Right atrium auricular region (tissue), 2 donors: ENCODE results near the gene RAB3A. TPM values are rescaled to one million over a fixed set of nuclear protein-coding genes. Genes with fewer than 3 reads are reported as not detected.
A peak's percentile ranks its signal among the peaks of the same experiment; 100 is the strongest.
"Not testable (repeated sequence)": the region's sequence is repeated elsewhere in the genome, so short reads cannot be mapped to it uniquely, and the experiment has no call there.

Source experiments
- DNase-seq: peaks from one replicate; pipeline ENCODE4 v3.0.0-alpha.2; 2019; ENCODE audit warnings: low spot score
- H3K27ac ChIP-seq, 2 donors: fragments of 200-600 bp; sonication (generic); 1 replicate in 1 of 2; 2 replicates in 1 of 2; pipeline ENCODE4 v1.5.1; 2016 to 2019
- H3K27me3 ChIP-seq, 2 donors: fragments of 200-600 bp; sonication (generic); one replicate each; pipeline versions ENCODE4 v1.5.1 to v1.6.0; 2017 to 2019
- H3K36me3 ChIP-seq: fragments of 200-600 bp; sonication (generic); one replicate; pipeline ENCODE4 v1.5.1; 2016
- H3K4me1 ChIP-seq, 2 donors: fragments of 200-600 bp; sonication (generic); one replicate each; pipeline versions ENCODE4 v1.5.1 to v1.6.0; 2017 to 2019
- H3K4me3 ChIP-seq, 2 donors: fragments of 200-600 bp; sonication (generic); 1 replicate in 1 of 2; 2 replicates in 1 of 2; pipeline ENCODE4 v1.5.1; 2017 to 2019; ENCODE audit warnings: mild to moderate bottlenecking in 1 of 2, moderate library complexity in 1 of 2
- H3K9me3 ChIP-seq, 2 donors: fragments of 200-600 bp; sonication (generic); one replicate each; pipeline ENCODE4 v1.5.1; 2019
- total RNA-seq, 2 donors: library from RNA; depleted of rRNA; stranded (reverse); fragments of >200 nt; gene quantifications; one replicate each; pipeline ENCODE4 v1.1.0, GENCODE V29; 2016
- TF ChIP-seq, protein P1 (sequence below), 2 donors: fragments of 200-600 bp; sonication (generic); IDR thresholded peaks; one replicate each; pipeline ENCODE4 v1.5.1; 2019; ENCODE audit warnings: antibody characterized with exemption in 2 of 2

The RAB3A gene
- total RNA-seq, 2 donors from 2014 or later, result 8.6 to 27.0 TPM

DNA sequence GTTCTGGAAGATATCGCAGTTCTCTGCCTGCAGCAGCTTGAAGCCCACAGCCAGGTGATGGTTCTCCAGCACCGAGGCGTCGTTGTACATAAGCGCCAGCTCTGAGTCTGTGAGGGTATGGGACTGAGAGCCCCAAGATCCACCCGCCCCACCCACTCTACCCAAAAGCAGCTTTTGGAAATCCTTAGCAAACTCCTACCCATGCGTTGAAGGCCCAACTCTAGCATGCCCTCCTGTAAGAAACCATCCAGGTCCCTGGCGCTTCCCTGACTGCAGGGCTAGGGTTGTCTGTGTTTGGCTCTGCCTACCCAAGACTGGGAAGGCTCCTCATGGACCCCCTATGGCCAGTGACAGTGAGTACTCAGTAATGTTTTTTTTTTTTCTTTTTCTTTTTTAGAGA is 12.9 kb upstream of the RAB3A start:
- Histone ChIP-seq H3K27me3 (no peaks in the 10 kb centered on the region), H3K36me3 (no peaks in the 10 kb centered on the region), H3K4me3 (no peak overlapping the region), H3K4me1 (no peaks in the 10 kb centered on the region), H3K9me3 (no peaks in the 10 kb centered on the region), H3K27ac (no peak overlapping the region)
- TF ChIP-seq, protein P1, sequence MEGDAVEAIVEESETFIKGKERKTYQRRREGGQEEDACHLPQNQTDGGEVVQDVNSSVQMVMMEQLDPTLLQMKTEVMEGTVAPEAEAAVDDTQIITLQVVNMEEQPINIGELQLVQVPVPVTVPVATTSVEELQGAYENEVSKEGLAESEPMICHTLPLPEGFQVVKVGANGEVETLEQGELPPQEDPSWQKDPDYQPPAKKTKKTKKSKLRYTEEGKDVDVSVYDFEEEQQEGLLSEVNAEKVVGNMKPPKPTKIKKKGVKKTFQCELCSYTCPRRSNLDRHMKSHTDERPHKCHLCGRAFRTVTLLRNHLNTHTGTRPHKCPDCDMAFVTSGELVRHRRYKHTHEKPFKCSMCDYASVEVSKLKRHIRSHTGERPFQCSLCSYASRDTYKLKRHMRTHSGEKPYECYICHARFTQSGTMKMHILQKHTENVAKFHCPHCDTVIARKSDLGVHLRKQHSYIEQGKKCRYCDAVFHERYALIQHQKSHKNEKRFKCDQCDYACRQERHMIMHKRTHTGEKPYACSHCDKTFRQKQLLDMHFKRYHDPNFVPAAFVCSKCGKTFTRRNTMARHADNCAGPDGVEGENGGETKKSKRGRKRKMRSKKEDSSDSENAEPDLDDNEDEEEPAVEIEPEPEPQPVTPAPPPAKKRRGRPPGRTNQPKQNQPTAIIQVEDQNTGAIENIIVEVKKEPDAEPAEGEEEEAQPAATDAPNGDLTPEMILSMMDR (IDR thresholded peaks at IDR 0.05), result no peak
- DNase-seq, result no peak

GRCh38 chr19:18214779-18215433 is 11.1 kb upstream of the RAB3A start:
- TF ChIP-seq, protein P1 (IDR thresholded peaks at IDR 0.05), result no peak
- no peak overlapping the region for H3K27ac ChIP-seq
- H3K27me3 ChIP-seq, result no peaks in the 10 kb centered on the region
- H3K4me1 ChIP-seq, result no peaks in the 10 kb centered on the region
- no peak for DNase-seq
- no peak overlapping the region for H3K4me3 ChIP-seq
- H3K9me3 ChIP-seq, result no peaks in the 10 kb centered on the region
- H3K36me3 ChIP-seq, result no peaks in the 10 kb centered on the region

GRCh38 chr19:18211683-18212082 is 7.8 kb upstream of the RAB3A start:
- Histone ChIP-seq H3K9me3 (no peaks in the 10 kb centered on the region), H3K4me1 (peaks cover 0 to 7% of the 10 kb centered on the region in 2 donors), H3K27me3 (no peaks in the 10 kb centered on the region), H3K27ac (no peak overlapping the region), H3K36me3 (no peaks in the 10 kb centered on the region), H3K4me3 (no peak overlapping the region)
- DNase-seq, result no peak
- TF ChIP-seq, protein P1 (IDR thresholded peaks at IDR 0.05), result no peak

GRCh38 chr19:18209912-18210311 is 6.1 kb upstream of the RAB3A start:
- H3K36me3 ChIP-seq, H3K9me3 ChIP-seq, H3K27ac ChIP-seq, H3K27me3 ChIP-seq, DNase-seq, H3K4me3 ChIP-seq: not testable (repeated sequence)
- peaks cover 0 to 16% of the 10 kb centered on the region in 2 donors for H3K4me1 ChIP-seq

DNA sequence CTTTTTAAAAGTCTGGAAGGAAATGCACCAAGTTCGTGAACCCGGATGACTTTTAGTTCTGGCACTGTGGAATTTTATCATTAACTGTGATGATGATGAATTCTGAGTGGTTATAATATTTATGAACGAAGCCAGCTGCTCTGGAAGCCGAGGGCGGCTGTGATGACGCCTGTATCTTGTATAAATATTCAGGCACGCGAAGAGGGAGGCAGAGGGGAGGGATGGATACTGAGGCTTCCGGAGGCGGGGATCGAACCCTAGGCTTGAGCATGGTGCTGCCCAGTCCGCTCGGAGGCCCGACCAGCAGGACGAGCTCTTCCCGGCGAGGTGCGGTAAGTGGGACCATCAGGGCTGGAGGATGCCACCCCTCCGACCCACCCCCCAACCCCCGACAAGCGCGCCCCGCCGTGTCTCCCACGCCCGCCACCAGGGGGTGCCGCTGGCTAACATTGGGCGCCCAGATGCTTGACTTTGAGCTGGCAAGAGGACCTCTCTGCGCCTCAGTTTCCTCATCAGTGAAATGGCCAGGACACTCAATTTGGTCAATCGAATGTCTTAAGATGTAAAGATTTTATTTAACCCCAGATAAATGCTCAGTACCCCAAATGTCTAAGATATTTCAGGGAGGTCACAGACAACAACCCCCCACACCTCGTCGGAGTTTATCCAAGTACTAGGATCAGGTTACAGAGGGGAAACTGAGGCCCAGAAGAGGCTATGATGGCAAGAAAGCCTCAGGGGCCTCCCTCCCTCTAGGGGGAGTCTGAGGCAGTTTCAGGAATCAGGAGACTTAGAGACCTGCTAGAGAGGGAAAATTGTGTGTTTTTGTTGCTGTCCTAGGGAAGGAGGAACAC is 4.5 kb upstream of the RAB3A start:
- Histone ChIP-seq H3K36me3 (no peaks in the 10 kb centered on the region), H3K4me1 (peaks cover 0 to 19% of the 10 kb centered on the region in 2 donors), H3K27me3 (no peaks in the 10 kb centered on the region), H3K9me3 (no peaks in the 10 kb centered on the region), H3K4me3 (no peak overlapping the region), H3K27ac (peak overlapping the region; percentile 42 to 46)
- TF ChIP-seq, protein P1 (IDR thresholded peaks at IDR 0.05), result peak; percentile 87
- no peak for DNase-seq

DNA sequence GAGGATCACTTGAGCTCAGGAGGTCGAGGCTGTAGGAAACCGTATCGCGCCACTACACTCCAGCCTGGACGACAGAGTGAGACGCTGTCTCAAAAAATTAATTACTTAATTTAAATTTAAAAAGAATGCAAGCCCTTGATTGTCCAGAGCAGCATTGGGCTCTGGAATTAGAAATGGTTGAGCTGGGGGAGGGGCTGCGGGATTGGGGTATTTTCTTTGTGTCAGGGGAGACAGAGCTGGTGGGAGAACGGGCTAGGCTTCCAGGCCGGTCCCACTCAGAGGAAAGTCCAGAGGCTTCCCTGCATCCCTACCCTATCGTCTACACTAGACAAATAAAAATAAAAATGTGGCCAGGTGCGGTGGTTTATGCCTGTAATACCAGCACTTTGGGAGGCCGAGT is 2.2 kb upstream of the RAB3A start:
- H3K27ac ChIP-seq, result peak overlapping the region; percentile 100
- no peaks in the 10 kb centered on the region for H3K9me3 ChIP-seq
- TF ChIP-seq, protein P1 (IDR thresholded peaks at IDR 0.05), result no peak
- no peaks in the 10 kb centered on the region for H3K27me3 ChIP-seq
- H3K4me3 ChIP-seq, result peak overlapping the region in 1 of 2 donors; percentile 75
- DNase-seq, result no peak
- H3K4me1 ChIP-seq, result peaks cover 0 to 28% of the 10 kb centered on the region in 2 donors
- no peaks in the 10 kb centered on the region for H3K36me3 ChIP-seq
